ENCODE results near the gene GSDMA.
"Not testable (repeated sequence)": the region's sequence is repeated elsewhere in the genome, so short reads cannot be mapped to it uniquely, and the experiment has no call there.

The GSDMA gene

DNA sequence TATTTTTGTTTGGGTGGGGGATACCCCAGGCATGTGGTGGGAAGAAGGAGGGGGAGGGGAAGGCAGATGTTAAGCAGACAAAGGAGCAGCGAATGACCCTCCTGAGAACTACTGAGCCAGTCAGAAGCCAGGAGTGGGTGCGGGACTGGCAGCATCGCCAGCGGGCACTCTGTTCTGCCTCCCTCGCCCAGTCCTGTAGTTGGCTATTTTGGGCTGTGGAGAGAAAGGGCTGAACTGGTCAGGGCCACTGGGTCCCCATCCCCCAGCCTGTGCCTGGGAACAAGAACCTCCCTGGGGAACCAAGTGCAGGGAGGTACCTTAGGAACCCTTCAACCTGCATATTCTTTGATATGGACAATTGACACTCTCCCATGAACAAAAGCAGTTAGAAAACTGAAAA lies 28.9 kb upstream of the GSDMA start:
- no peak for DNase-seq

GRCh38 chr17:39934324-39934723 lies 28.5 kb upstream of the GSDMA start:
- no peak for DNase-seq

DNA sequence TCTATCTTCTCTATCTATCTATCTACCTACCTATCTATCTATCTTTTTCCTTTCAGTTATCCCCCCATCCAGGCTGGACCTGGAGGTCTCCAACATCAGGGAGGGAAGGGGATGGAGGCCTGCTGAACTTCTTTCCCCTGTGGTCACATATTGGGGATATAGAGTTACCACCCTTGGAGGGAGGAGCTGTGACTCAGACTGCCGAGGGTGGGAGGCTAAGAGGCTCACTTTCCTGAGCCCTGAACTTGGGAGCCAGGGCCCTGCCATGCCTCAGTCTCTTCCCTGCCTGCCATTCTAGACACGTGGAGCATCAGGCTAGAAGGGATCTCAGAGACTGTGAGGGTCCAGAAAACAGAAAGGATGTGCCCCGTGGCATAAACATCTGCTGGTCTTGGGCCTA lies 26.9 kb upstream of the GSDMA start:
- DNase-seq, result no peak

- no peak for DNase-seq
These were observed 25.4 kb upstream of the GSDMA start for GRCh38 chr17:39937447-39937846.

GRCh38 chr17:39938140-39938869 lies 24.5 kb upstream of the GSDMA start:
- no peak for DNase-seq

DNA sequence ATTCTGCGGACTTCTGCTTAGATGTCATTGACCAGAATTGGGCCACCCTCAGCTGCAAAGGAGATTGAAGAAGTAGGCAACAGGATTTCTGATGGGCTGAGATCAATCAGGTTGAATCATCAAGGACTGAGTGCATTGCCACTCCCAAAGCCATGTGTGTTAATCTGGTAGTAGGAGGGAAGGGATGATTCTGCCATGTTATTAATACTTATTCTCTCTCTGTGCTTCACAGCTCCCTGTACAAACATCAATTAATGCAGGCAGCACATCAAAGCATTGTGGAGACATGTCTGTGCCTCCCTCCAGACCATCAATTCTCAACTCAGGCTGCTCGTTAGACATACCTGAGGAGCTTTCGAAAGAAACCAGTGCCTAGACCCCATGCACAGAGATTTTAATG lies 23.7 kb upstream of the GSDMA start:
- DNase-seq, result no peak

GRCh38 chr17:39939588-39940419 lies 23.0 kb upstream of the GSDMA start:
- no peak for DNase-seq

GRCh38 chr17:39943702-39944392 lies 19.0 kb upstream of the GSDMA start:
- no peak for DNase-seq

DNA sequence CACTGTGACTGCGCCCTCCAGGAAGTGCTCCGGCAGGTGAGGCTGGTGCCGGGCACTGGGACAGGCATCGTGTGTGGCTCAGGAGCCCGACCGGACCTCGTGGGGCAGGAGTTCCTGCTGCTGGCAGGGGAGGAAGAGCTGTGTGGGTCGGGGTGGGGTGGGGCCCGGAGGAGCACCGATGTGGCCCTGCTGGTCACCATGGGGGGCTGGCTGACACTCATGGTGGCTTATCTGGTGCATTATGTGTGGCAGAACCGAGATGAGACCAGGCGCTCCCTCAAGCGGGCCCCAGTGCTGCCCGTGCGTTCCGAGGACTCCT lies 18.5 kb upstream of the GSDMA start:
- no peak for DNase-seq

DNA sequence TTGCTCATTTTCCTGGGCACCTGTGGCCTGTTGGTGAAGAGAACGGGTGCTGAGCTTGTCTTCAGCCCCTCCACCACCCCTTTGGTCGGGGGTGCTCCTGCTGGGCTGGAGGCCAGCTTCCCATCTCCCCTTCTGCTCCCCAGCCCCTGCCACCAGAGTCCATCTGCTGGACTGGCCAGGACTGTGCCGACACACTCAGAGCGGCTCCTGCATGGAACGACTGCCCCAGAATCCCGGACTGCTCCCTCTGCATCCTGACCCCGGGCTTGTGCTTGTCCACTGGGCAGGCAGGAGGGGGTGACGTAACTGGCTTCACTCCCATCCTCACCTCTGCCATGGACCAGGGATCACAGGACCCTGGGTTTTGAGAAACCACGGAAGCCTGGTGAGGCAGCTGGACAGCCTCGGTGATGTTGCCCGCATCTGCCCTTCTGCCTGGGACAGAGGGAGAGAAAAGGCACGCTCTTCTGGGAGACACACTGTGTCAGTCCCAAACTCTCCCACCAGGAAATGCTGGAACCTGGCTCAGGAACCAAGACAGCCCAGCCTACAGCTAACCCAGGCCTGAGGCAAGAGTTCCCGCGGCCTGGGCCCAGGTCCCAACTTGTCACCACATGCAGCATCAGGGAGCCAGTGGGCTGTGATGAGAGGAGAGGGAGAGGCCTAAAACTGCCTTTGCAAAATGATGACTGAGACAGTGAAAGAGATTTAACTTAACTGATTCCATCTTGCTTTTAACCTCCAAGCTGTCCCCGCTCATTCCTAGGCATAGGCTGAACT lies 16.1 kb upstream of the GSDMA start:
- no peak for DNase-seq

- DNase-seq, result not testable (repeated sequence)
These were observed 14.3 kb upstream of the GSDMA start for GRCh38 chr17:39948489-39948828.

- no peak for DNase-seq
These were observed 13.8 kb upstream of the GSDMA start for GRCh38 chr17:39949028-39949427.

- no peak for DNase-seq
These were observed 11.9 kb upstream of the GSDMA start for GRCh38 chr17:39950871-39951348.

GRCh38 chr17:39951924-39952679 lies 10.7 kb upstream of the GSDMA start:
- DNase-seq, result no peak

- DNase-seq, result peak; percentile 92
These were observed 9.9 kb upstream of the GSDMA start for GRCh38 chr17:39952680-39953470.

DNA sequence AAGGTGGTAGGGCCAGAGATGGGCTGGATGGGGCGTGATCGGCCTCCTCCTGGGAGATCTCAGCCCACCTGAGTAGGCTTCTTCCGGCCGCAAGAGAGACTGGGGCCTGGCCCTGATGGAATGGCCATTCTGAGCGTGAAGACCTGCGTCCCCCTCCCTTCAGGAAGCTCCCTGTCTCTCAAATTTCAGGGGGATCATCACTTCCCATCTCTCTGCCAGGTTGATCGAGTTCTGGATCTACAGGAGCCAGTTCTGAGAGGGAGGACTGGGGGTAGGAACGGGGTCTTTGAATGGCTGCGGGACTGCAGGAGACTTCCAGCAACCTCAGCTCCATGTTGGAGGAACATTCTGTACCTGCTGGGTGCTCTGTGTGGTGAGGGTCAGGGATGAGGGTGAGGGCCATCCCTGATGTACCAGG lies 9.3 kb upstream of the GSDMA start:
- no peak for DNase-seq

- DNase-seq, result no peak
These were observed 7.9 kb upstream of the GSDMA start for GRCh38 chr17:39954876-39955275.

GRCh38 chr17:39955726-39956225 lies 7.0 kb upstream of the GSDMA start:
- no peak for DNase-seq

GRCh38 chr17:39960524-39961041 lies 2.2 kb upstream of the GSDMA start:
- no peak for DNase-seq

DNA sequence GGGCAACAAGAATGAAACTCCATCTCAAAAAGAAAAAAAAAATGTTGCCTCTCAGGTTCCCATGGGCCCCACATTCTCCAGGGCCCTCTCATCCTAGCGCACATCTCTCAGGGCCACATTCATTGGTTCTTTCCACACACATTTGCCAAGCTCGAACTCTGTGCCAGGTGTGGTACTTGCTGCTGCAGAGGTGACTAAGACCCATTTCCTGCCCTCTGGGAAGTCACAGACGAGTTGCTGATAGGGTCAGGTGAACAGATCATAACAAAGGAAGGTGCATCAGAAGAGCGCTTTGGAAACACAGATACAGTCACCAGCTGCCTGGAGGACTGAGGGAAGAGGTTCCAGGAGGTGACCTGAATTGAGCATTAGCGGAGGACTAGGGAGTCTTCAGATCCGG lies 1.0 kb downstream of the GSDMA start:
- DNase-seq, result no peak

Data from NCI-H748 treated with DMSO at 0.1 percent for 48 hours (cell line).